ENCODE data around the gene MKLN1. TPM values are rescaled to one million over a fixed set of nuclear protein-coding genes. Genes with fewer than 3 reads are reported as not detected.
"Not testable (repeated sequence)": the region's sequence is repeated elsewhere in the genome, so short reads cannot be mapped to it uniquely, and the experiment has no call there.

The MKLN1 gene
- total RNA-seq, 1 donor from 2014 or later = 39.3 TPM

- no peak for ATAC-seq
- no peak for DNase-seq (ENCODE audit: missing footprints)
- intact Hi-C loops (cut with DNase I) = no loop called here
These were observed 22.5 kb upstream of the MKLN1 start for GRCh38 chr7:131305152-131305551.

GRCh38 chr7:131306041-131306440, 21.6 kb upstream of the MKLN1 start:
- intact Hi-C loops (cut with DNase I); DNase-seq (ENCODE audit: missing footprints); ATAC-seq: not testable (repeated sequence)

GRCh38 chr7:131306777-131307176, 20.9 kb upstream of the MKLN1 start:
- intact Hi-C loops (cut with DNase I) = no loop called here
- DNase-seq (ENCODE audit: missing footprints) (peak; percentile 7), ATAC-seq (no peak)

- DNase-seq (ENCODE audit: missing footprints) (no peak), ATAC-seq (no peak)
- intact Hi-C loops (cut with DNase I) = no loop called here
These were observed 20.0 kb upstream of the MKLN1 start for GRCh38 chr7:131307627-131308026.

- intact Hi-C loops (cut with DNase I) = no loop called here
- no peak for ATAC-seq
- DNase-seq (ENCODE audit: missing footprints) = no peak
These were observed 14.8 kb upstream of the MKLN1 start for GRCh38 chr7:131312838-131313237.

- intact Hi-C loops (cut with DNase I) = no loop called here
- DNase-seq (ENCODE audit: missing footprints) (no peak), ATAC-seq (no peak)
These were observed 7.1 kb upstream of the MKLN1 start for GRCh38 chr7:131320603-131321002.

- intact Hi-C loops (cut with DNase I) = no loop called here
- ATAC-seq (no peak), DNase-seq (ENCODE audit: missing footprints) (no peak)
These were observed 6.0 kb upstream of the MKLN1 start for GRCh38 chr7:131321656-131322055.

GRCh38 chr7:131322061-131322460, 5.6 kb upstream of the MKLN1 start:
- no peak for ATAC-seq
- no peak for DNase-seq (ENCODE audit: missing footprints)
- intact Hi-C loops (cut with DNase I) = no loop called here

GRCh38 chr7:131322861-131323260, 4.8 kb upstream of the MKLN1 start:
- ATAC-seq (no peak), DNase-seq (ENCODE audit: missing footprints) (peak; percentile 7)
- intact Hi-C loops (cut with DNase I) = no loop called here

GRCh38 chr7:131325179-131325840, 2.4 kb upstream of the MKLN1 start:
- ATAC-seq = no peak
- intact Hi-C loops (cut with DNase I) = loop anchor here (5.0 kb wide), 1 partner anchor 97 kb away; no protein-coding TSS in a partner anchor
- DNase-seq (ENCODE audit: missing footprints) = no peak

- ATAC-seq (no peak), DNase-seq (ENCODE audit: missing footprints) (no peak)
- intact Hi-C loops (cut with DNase I) = loop anchor here (2.0 to 5.0 kb wide), 2 partner anchors 96 to 218 kb away; no protein-coding TSS in a partner anchor
These were observed 1.1 kb upstream of the MKLN1 start for GRCh38 chr7:131326576-131326975.

GRCh38 chr7:131327049-131327625, 539 bp upstream of the MKLN1 start:
- DNase-seq (ENCODE audit: missing footprints) (no peak), ATAC-seq (peak; percentile 53)
- intact Hi-C loops (cut with DNase I) = loop anchor here (2.0 to 5.0 kb wide), 2 partner anchors 95 to 218 kb away; no protein-coding TSS in a partner anchor

- intact Hi-C loops (cut with DNase I) = loop anchor here (5.0 kb wide), 1 partner anchor 94 kb away; no protein-coding TSS in a partner anchor
These were observed 900 bp downstream of the MKLN1 start for GRCh38 chr7:131328377-131329175.

GRCh38 chr7:131329176-131329570, 1.5 kb downstream of the MKLN1 start:
- no peak for DNase-seq (ENCODE audit: missing footprints)
- no peak for ATAC-seq
- intact Hi-C loops (cut with DNase I) = loop anchor here (5.0 kb wide), 1 partner anchor 93 kb away; no protein-coding TSS in a partner anchor

More at GRCh38 chr7:131328377-131329175, 900 bp downstream of the MKLN1 start:
- no peak for DNase-seq (ENCODE audit: missing footprints)
- peak; percentile 37 for ATAC-seq

- ATAC-seq (no peak), DNase-seq (ENCODE audit: missing footprints) (no peak)
- intact Hi-C loops (cut with DNase I) = no loop called here
These were observed 2.6 kb downstream of the MKLN1 start for GRCh38 chr7:131330299-131330698.

GRCh38 chr7:131331806-131332205, 4.1 kb downstream of the MKLN1 start:
- no peak for DNase-seq (ENCODE audit: missing footprints)
- ATAC-seq = no peak
- intact Hi-C loops (cut with DNase I) = no loop called here

GRCh38 chr7:131332729-131333128, 5.1 kb downstream of the MKLN1 start:
- DNase-seq (ENCODE audit: missing footprints); intact Hi-C loops (cut with DNase I); ATAC-seq: not testable (repeated sequence)

- DNase-seq (ENCODE audit: missing footprints) = no peak
- intact Hi-C loops (cut with DNase I) = no loop called here
- ATAC-seq = no peak
These were observed 8.1 kb downstream of the MKLN1 start for GRCh38 chr7:131335639-131336381.

GRCh38 chr7:131336956-131337355, 9.3 kb downstream of the MKLN1 start:
- intact Hi-C loops (cut with DNase I) = no loop called here
- no peak for ATAC-seq
- no peak for DNase-seq (ENCODE audit: missing footprints)

Data from Right ventricle myocardium inferior (tissue), 1 donor.